HepG2 (cell line): ENCODE measurements around the gene EEF1AKMT4. TPM values are rescaled to one million over a fixed set of nuclear protein-coding genes. Genes with fewer than 3 reads are reported as not detected.

ENCODE experiments used
- ADNP ChIP-seq: sonication (generic); formaldehyde crosslinking; IDR thresholded peaks from 2 replicates; pipeline ENCODE4 v1.4.0; 2020; ENCODE audit warnings: missing genetic modification reagents
- CBX5 ChIP-seq: sonication (generic); formaldehyde crosslinking; IDR thresholded peaks from 2 replicates; pipeline ENCODE4 v1.4.0; 2020; ENCODE audit warnings: missing genetic modification reagents, borderline replicate concordance
- SIX1 ChIP-seq: sonication (generic); formaldehyde crosslinking; IDR thresholded peaks from 2 replicates; pipeline ENCODE4 v1.4.0; 2020; ENCODE audit warnings: missing genetic modification reagents, borderline replicate concordance
- ZEB1 ChIP-seq: IDR thresholded peaks from 2 replicates; pipeline ENCODE4 v1.6.1; 2012; ENCODE audit warnings: mild to moderate bottlenecking, low read depth, inconsistent platforms; ENCODE audit not compliant: insufficient replicate concordance
- ZNF383 ChIP-seq: sonication (generic); formaldehyde crosslinking; IDR thresholded peaks from 2 replicates; pipeline ENCODE4 v1.4.0; 2020; ENCODE audit warnings: missing genetic modification reagents, mild to moderate bottlenecking, borderline replicate concordance
- ZNF598 ChIP-seq: sonication (generic); formaldehyde crosslinking; IDR thresholded peaks from 2 replicates; pipeline ENCODE4 v1.5.1; 2020; ENCODE audit warnings: mild to moderate bottlenecking, missing genetic modification reagents, borderline replicate concordance
- ZNF619 ChIP-seq: sonication (generic); formaldehyde crosslinking; IDR thresholded peaks from 2 replicates; pipeline ENCODE4 v1.4.0; 2020; ENCODE audit warnings: mild to moderate bottlenecking, missing genetic modification reagents
- polyA plus RNA-seq, 8 experiments: library from polyadenylated mRNA; depleted of rRNA in 3 of 8; stranded (reverse) in 7 of 8; unstranded in 1 of 8; fragments of >200 nt; fragmentation: Illumina TruSeq in 4 of 8; extraction: Trizol in 4 of 8; gene quantifications; 2 replicates each; pipeline versions ENCODE4 v1.2.1 to v1.2.3, GENCODE V29; 2011 to 2016; ENCODE audit warnings: low read depth in 4 of 8, missing spikeins in 1 of 8, mixed read lengths in 1 of 8; ENCODE audit not compliant: insufficient read depth in 1 of 8
- total RNA-seq, 5 experiments: library from RNA; depleted of rRNA; stranded (reverse); fragments of >200 nt; fragmentation: Illumina TruSeq; extraction: Trizol; gene quantifications; 2 replicates each; pipeline ENCODE4 v1.2.3, GENCODE V29; 2016; ENCODE audit warnings: low read depth in 1 of 5
- TF ChIP-seq, protein P1 (sequence below): sonication (generic); formaldehyde crosslinking; IDR thresholded peaks from 2 replicates; pipeline ENCODE4 v1.4.0; 2020; ENCODE audit warnings: missing genetic modification reagents
- TF ChIP-seq, protein P2 (sequence below): sonication (generic); formaldehyde crosslinking; IDR thresholded peaks from 2 replicates; pipeline ENCODE4 v1.4.0; 2020; ENCODE audit warnings: missing genetic modification reagents
- TF ChIP-seq, protein P3 (sequence below): sonication (generic); formaldehyde crosslinking; conservative IDR thresholded peaks from 2 replicates; pipeline ENCODE4 v1.8.0; 2022; ENCODE audit warnings: low read depth, missing genetic modification reagents
- TF ChIP-seq, protein P4 (sequence below): sonication (generic); formaldehyde crosslinking; IDR thresholded peaks from 2 replicates; pipeline ENCODE4 v1.8.0; 2022; ENCODE audit warnings: mild to moderate bottlenecking, missing genetic modification reagents
- TF ChIP-seq, protein P5 (sequence below): sonication (generic); formaldehyde crosslinking; IDR thresholded peaks from 2 replicates; pipeline ENCODE4 v1.4.0; 2020; ENCODE audit warnings: missing genetic modification reagents, borderline replicate concordance

The EEF1AKMT4 gene
- total and polyA plus RNA-seq, 2 of the 13 experiments (the other 11 are each of a cell fraction or from before 2014, with no cell fraction given) = 13.1 to 15.8 TPM

DNA sequence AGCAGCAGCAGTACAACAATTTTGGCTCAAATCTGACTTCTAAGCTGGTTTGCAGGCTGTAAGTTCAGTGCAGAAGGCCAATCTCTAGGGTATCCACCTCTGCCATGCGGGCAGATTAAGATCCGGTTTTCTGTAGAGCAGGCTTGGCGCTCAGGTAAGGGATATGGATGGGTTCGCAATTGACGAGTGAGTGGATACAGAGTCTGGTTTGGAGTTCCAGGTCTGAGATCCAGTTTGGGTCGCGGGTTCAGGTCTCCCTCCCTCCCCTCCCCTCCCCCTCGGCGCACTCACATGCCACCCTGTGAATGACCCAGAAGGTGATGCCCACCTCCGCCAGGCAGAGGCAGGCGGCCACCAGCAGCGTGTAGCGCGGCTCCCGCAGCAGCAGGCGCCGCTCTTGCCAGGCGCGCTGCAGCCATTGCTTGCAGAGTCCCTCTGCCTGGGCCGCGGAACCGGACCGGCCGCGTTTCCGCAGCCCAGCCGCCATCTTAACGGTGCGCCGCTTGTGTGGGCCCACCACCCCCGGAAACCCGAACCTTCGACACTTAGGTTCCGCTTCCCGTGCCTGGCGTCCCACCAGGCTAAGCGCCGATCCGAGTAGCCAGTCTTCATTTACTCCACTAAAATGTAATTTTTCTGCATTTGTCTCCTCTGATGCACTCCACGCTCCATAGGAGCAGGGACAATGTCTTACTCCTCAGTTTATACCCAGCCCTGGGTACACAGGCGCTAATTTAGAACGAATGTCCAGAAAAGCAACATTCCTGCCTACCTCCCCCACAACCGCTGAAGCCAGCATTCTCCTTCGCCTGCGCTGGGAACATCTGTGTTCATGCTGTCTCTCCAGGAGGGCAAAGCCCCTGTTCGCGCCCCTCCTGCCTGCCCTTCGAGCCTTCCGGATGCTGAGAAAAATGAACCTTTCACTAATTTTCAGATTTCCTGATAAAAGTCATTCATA, 739 bp upstream of the EEF1AKMT4 start, which contains the start of gene ALG3 (continued):
- TF ChIP-seq, protein P1, sequence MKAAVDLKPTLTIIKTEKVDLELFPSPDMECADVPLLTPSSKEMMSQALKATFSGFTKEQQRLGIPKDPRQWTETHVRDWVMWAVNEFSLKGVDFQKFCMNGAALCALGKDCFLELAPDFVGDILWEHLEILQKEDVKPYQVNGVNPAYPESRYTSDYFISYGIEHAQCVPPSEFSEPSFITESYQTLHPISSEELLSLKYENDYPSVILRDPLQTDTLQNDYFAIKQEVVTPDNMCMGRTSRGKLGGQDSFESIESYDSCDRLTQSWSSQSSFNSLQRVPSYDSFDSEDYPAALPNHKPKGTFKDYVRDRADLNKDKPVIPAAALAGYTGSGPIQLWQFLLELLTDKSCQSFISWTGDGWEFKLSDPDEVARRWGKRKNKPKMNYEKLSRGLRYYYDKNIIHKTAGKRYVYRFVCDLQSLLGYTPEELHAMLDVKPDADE (CRISPR knock-in tag) = 0 out of 2 replicates have a peak, but pooled peaks have one; percentile 59
- TF ChIP-seq, protein P2, sequence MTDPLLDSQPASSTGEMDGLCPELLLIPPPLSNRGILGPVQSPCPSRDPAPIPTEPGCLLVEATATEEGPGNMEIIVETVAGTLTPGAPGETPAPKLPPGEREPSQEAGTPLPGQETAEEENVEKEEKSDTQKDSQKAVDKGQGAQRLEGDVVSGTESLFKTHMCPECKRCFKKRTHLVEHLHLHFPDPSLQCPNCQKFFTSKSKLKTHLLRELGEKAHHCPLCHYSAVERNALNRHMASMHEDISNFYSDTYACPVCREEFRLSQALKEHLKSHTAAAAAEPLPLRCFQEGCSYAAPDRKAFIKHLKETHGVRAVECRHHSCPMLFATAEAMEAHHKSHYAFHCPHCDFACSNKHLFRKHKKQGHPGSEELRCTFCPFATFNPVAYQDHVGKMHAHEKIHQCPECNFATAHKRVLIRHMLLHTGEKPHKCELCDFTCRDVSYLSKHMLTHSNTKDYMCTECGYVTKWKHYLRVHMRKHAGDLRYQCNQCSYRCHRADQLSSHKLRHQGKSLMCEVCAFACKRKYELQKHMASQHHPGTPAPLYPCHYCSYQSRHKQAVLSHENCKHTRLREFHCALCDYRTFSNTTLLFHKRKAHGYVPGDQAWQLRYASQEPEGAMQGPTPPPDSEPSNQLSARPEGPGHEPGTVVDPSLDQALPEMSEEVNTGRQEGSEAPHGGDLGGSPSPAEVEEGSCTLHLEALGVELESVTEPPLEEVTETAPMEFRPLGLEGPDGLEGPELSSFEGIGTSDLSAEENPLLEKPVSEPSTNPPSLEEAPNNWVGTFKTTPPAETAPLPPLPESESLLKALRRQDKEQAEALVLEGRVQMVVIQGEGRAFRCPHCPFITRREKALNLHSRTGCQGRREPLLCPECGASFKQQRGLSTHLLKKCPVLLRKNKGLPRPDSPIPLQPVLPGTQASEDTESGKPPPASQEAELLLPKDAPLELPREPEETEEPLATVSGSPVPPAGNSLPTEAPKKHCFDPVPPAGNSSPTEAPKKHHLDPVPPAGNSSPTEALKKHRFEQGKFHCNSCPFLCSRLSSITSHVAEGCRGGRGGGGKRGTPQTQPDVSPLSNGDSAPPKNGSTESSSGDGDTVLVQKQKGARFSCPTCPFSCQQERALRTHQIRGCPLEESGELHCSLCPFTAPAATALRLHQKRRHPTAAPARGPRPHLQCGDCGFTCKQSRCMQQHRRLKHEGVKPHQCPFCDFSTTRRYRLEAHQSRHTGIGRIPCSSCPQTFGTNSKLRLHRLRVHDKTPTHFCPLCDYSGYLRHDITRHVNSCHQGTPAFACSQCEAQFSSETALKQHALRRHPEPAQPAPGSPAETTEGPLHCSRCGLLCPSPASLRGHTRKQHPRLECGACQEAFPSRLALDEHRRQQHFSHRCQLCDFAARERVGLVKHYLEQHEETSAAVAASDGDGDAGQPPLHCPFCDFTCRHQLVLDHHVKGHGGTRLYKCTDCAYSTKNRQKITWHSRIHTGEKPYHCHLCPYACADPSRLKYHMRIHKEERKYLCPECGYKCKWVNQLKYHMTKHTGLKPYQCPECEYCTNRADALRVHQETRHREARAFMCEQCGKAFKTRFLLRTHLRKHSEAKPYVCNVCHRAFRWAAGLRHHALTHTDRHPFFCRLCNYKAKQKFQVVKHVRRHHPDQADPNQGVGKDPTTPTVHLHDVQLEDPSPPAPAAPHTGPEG (CRISPR knock-in tag) = no peak
- TF ChIP-seq, protein P3, sequence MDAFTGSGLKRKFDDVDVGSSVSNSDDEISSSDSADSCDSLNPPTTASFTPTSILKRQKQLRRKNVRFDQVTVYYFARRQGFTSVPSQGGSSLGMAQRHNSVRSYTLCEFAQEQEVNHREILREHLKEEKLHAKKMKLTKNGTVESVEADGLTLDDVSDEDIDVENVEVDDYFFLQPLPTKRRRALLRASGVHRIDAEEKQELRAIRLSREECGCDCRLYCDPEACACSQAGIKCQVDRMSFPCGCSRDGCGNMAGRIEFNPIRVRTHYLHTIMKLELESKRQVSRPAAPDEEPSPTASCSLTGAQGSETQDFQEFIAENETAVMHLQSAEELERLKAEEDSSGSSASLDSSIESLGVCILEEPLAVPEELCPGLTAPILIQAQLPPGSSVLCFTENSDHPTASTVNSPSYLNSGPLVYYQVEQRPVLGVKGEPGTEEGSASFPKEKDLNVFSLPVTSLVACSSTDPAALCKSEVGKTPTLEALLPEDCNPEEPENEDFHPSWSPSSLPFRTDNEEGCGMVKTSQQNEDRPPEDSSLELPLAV (CRISPR knock-in tag) = no peak
- no peak for TF ChIP-seq ZNF619
- peak; percentile 7 for TF ChIP-seq ZEB1
- TF ChIP-seq ZNF598 = no peak
- TF ChIP-seq SIX1 (CRISPR knock-in tag) = no peak
- TF ChIP-seq ZNF383 (CRISPR knock-in tag) = no peak
- peak; percentile 58; the same call in 1 of the 2 replicates for TF ChIP-seq CBX5
- TF ChIP-seq, protein P4, sequence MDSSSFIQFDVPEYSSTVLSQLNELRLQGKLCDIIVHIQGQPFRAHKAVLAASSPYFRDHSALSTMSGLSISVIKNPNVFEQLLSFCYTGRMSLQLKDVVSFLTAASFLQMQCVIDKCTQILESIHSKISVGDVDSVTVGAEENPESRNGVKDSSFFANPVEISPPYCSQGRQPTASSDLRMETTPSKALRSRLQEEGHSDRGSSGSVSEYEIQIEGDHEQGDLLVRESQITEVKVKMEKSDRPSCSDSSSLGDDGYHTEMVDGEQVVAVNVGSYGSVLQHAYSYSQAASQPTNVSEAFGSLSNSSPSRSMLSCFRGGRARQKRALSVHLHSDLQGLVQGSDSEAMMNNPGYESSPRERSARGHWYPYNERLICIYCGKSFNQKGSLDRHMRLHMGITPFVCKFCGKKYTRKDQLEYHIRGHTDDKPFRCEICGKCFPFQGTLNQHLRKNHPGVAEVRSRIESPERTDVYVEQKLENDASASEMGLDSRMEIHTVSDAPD (CRISPR knock-in tag) = 0 out of 2 replicates have a peak, but pooled peaks have one; percentile 68
- TF ChIP-seq ADNP (CRISPR knock-in tag) = no peak
- TF ChIP-seq, protein P5, sequence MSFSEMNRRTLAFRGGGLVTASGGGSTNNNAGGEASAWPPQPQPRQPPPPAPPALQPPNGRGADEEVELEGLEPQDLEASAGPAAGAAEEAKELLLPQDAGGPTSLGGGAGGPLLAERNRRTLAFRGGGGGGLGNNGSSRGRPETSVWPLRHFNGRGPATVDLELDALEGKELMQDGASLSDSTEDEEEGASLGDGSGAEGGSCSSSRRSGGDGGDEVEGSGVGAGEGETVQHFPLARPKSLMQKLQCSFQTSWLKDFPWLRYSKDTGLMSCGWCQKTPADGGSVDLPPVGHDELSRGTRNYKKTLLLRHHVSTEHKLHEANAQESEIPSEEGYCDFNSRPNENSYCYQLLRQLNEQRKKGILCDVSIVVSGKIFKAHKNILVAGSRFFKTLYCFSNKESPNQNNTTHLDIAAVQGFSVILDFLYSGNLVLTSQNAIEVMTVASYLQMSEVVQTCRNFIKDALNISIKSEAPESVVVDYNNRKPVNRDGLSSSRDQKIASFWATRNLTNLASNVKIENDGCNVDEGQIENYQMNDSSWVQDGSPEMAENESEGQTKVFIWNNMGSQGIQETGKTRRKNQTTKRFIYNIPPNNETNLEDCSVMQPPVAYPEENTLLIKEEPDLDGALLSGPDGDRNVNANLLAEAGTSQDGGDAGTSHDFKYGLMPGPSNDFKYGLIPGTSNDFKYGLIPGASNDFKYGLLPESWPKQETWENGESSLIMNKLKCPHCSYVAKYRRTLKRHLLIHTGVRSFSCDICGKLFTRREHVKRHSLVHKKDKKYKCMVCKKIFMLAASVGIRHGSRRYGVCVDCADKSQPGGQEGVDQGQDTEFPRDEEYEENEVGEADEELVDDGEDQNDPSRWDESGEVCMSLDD (CRISPR knock-in tag) = no peak
